H54 (cell line): ENCODE data around the gene RENBP.

Source experiments
- DNase-seq: peaks from one replicate; pipeline ENCODE4 v3.0.0; 2011; ENCODE audit warnings: low spot score, mixed read lengths; ENCODE audit not compliant: insufficient read length
- FAIRE-seq: peaks from 3 replicates; lab custom pipeline; 2011; peaks lifted over from hg19 to GRCh38; lab: Jason Lieb, UNC
- POLR2A ChIP-seq: IDR thresholded peaks from 2 replicates; pipeline ENCODE4 v1.6.1; 2011; ENCODE audit warnings: low read depth, mild to moderate bottlenecking, low read length

RENBP gene

DNA sequence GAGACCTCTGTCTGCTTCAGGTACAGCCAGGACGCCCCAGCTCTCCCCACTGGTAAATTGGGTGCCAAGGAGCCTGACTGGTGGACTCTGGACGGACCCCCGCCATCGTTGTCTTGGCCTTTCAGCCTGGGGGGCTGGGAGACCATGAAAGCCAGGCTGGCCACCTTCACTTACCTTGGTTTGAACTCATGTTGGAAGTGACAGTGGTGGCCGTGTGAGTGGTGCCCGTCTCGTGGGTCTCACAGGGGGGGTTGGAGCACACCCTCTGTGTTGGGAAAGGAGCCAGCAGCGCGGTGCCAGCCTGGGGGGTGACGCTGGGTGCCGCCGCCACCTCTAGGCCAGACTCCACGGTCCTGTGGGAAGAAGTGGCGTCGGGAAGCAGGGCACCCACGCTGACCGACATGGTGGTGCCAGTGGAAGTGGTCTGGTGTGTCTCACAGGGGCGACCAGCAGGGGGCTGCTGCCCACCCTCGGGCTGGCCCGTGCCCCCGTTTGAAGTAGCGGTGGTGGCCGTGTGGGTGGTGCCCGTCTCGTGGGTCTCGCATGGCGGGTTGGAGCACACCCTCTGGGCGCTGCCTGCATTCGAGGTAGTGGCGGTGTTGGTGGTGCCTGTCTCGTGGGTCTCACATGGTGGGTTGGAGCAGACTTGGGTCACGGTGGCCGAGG is 9.6 kb upstream of the RENBP start:
- TF ChIP-seq POLR2A: no peak
- FAIRE-seq (no peak), DNase-seq (no peak)

DNA sequence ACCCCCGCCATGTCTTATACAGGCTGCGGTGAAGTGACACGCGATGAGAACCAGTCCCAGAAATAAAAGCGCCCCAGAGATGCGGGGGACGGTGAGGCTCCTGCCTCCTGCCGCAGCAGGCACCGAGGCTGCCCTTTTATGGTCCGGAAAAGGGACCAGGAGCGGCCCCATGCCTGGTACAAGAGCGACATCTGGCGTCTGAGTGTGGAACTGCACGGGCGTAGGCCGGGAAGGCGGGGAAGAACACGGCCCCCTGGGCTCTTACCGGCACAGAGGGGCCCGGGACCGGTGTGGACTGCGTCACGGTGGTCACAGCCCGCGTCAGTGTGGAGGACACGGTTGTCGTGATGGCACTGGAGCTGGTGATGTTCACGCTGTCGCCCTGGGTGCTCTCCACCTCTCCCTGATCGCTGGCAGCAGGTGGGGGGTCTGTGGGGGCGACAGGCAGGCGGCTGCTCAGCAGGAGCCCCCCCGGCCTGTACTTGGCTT is 8.9 kb upstream of the RENBP start:
- FAIRE-seq: no peak

DNA sequence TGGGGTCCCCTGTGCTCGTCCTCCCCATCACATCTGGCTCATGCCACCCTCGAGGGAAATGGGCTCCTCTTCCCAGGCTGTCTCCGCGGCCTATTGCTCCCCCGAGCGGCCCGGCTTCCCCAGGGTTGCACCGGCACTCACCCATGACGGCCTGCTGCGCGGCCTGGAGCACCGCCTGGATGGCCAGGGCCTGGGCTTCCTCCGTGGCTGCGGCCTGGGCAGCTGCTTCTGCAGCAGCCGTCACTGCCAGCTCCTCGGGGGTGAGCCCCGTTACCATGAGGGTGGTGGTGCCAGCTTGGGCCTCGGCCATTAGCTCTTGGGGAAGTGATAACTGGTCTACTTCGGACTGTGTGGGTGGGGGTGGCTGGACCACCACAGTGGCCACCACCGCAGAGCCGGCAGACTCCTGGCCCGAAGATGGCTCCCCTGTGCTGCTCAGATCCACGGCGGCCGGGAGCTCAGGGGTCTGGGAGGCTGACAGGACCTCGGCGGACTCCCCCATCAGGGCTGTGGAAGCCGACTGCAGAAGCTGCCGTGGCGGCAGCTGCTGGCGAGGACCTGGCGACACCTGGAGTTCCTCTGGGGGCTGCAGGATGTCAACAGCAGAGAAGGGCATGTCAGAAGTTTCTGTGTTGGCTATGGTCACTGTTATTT is 8.1 kb upstream of the RENBP start:
- DNase-seq (no peak), FAIRE-seq (no peak)
- TF ChIP-seq POLR2A: no peak

More for the DNA sequence above, 8.9 kb upstream of the RENBP start:
- TF ChIP-seq POLR2A: no peak
- DNase-seq: peak; percentile 51

DNA sequence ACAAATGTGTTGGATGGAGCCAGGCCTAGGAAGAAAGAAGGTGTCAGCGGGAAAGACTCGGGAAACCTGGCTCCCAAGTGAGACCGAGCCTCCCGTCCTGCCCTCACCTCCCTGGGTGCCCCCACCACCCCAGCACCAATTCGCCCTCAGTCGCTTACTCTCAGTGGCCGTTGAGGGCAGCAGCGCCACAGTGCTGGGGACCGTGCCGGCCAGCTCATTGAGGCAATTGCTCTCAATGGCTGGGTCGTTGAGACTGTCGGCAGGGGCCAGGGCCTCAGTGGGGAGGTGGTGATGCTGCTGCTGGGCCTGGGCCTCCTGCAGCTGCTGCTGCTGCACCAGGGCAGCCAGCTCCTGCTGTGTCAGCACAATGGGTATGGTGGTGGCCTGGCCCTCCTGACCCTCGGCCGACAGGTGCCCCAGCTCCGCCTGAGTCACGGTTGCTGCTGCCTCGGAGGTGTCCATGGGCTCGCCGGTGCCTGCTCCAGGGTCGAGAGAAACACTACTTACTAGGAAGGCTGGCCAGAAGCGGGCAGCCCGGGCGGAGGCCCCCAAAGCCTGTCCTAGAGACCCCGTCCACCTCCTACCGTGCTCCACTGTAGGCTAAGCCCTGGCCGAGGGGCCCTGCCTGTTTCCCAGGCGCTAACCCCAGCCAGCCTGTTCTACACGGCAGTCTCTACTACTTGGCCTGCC is 7.4 kb upstream of the RENBP start:
- no peak for TF ChIP-seq POLR2A
- no peak for FAIRE-seq
- DNase-seq: no peak

DNA sequence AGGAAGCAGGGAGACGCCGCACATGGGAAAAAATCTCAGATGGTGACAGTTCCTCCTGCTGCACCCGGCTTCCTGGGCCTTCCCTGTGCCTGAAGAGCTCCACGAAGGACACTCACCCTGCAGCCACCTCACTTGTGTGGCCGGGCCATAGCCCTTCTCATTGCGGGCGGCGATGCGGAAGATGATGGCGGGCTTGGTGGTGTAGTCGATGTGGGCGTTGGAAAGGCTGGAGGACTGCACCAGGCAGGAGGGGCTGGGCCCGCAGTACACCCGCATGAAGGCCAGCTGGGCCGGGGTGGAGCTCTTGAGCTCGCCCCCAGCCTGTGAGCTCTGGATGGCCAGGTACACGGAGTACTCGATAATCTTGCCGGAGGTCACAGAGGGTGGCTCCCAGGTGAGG is 5.7 kb upstream of the RENBP start:
- FAIRE-seq (no peak), DNase-seq (no peak)
- TF ChIP-seq POLR2A: no peak

DNA sequence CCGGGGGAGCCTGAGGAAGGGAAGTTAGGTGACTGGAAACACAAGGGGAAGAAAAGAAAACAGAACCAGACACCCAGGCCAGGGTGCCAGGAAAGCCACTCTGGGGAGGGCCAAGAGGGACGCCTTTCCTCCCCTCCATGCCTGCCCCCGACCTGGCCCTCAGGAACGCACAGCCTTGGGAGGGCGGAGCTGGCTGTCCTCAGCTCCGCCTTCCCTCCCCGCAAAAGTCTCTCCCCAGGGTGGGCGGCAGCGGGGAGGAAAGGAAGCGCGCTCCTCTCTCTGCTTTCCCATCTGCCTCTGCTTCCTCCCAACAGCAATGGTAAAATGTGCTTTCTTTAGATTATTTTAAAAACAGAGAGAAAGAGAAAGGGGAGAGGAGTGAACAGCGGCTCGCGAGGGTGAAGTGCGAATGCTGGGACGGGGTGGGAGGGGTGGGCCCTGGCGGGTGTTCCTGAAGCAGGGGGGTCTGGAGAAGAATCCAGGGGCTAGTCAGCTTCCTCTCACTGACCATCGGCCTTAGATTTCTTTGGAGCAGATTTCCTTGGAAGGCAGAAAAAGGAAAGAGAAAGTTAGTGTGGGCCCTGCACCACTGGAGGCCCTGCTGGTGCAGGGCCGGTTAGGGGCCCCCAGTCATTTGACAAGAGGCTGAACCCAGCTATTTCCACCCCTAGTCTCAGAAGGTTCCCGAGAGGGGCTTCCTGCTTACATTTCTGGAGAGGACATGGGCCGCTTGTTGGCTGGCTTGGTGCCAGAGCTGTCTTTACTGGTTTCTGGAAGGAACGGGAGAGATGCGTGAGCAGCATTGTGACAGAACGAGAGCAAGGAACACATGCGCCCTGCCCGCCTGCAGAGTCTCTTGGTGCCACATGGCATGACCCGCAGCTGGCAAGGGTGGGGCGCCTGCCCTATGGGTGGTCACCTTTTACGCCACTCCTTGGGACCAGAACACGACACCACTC is 4.7 kb upstream of the RENBP start:
- TF ChIP-seq POLR2A: no peak
- DNase-seq: no peak
- FAIRE-seq: no peak

DNA sequence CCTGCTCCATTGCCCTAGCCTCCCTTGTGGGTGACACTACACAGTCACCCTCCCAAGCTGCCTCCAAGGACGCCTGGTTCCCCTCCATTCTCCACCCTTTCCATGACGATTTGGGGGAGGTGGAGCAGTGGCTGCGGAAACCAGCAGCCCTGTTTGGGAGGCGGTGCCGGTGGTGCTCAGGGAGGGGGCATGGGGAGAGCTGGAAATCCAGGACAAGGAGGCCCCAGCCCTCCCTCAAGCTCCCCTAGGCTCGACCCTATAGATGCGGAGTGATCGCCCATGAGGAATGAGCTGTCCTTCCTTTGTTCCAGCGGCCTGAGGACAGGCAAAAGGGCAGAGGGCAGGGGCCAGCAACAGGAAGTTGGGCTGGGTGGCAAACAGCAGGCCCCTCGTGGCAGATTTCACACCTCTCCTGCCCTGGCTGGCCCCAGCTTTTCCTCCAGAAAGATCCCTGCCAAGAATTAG is 3.6 kb upstream of the RENBP start:
- TF ChIP-seq POLR2A: no peak
- no peak for FAIRE-seq
- DNase-seq: no peak

DNA sequence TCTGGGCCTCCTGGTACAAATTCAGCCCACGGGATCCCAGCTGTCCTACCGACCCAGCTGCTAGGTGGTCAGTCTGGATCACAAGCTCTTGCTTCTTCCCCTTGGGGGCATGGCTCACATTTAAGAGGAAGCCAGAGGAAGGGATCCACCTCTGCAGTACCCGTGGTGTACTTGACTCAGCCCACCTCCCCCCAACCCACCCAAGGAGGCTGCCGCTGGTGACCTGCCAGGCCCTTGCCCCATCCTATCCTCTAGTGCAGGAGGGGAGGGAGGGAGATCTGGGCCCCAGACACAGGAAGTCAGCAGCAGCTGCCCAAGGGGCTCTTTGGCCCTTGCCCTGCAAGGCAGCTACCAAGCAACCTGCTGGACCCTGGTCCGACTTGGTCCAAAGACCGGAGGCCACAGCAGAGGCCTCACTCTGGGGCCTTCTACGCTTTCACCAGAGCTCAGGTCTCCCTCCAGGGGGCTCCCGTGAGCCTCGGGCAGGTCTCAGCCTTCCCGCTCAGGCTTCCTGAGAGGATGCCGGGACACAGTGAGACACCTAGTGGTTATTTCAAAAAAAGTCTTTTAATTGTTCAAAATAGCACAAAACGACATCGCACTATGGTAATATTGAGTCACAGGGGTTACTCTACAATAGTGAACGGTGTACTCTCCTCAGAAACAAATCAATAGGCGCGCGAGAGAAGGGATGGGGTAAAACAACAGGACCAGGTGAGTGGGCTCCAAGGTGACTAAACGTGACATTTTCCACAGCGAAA is 2.7 kb upstream of the RENBP start:
- DNase-seq (peak; percentile 80), FAIRE-seq (peak; percentile 89)
- TF ChIP-seq POLR2A: no peak

DNA sequence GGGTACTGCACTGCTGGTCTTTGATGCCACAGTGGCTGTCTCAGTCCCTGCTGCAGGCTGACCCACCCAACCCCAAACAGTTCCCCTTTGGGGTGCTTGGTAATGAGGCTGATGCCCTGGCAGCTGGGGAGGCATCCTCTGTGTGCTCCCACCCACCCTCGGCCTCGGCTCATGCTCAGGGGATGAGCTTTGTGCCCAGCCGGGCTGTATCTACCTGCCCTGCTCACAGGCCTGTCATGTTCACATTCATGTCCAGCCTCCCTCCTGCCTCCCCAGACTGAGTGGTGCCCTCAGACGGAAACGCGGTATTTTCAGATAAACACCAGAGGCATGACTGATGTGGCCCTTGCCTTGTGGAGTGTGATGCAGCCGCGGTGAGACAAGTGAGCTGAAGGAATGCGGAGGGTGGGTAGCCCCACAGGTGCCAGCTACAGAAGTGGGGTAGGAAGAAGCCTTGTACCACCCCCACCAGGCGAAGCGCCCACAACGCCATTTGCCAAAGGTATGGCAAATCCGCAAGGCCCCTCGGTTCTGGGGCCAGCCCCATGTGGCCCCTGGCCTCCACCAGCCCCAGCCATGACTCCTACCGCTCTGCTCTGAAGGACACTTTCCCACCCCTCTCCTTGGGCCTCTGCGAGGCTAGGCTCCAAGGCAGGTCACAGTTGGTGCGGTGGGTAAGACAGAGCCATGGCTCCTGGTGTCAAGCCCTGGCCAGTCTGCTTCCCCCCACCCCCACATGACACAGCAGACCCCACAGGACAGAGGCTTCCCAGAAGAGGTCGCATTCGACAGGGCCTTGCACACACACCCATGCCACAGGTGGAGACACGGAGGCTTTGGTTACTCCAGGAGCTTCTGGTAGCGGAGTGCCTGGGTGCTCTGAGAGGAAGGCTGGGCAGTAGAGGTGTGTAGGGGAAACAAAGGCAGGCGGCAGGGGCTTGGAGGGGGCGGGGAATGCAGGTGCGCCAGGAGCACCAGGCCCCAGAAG is 1.8 kb upstream of the RENBP start:
- FAIRE-seq (no peak), DNase-seq (no peak)
- TF ChIP-seq POLR2A: no peak

DNA sequence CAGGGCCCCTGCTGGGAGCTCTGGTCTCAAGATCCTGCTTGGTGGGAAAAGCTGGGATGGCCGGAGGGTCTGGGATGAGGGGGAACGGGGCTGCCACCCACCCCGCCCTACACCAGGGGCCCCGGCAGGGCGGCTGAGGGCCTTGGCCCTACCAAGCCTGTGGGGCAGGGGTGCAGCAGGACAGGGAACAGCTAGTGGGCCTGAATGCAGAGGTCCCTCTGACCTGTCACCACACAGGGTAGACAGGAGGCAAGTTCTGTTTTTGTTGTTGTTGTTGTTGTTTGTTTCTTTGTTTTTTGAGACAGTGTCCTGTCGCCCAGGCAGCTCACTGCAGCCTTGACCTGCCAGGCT is 332 bp upstream of the RENBP start:
- DNase-seq (no peak), FAIRE-seq (no peak)
- no peak for TF ChIP-seq POLR2A

DNA sequence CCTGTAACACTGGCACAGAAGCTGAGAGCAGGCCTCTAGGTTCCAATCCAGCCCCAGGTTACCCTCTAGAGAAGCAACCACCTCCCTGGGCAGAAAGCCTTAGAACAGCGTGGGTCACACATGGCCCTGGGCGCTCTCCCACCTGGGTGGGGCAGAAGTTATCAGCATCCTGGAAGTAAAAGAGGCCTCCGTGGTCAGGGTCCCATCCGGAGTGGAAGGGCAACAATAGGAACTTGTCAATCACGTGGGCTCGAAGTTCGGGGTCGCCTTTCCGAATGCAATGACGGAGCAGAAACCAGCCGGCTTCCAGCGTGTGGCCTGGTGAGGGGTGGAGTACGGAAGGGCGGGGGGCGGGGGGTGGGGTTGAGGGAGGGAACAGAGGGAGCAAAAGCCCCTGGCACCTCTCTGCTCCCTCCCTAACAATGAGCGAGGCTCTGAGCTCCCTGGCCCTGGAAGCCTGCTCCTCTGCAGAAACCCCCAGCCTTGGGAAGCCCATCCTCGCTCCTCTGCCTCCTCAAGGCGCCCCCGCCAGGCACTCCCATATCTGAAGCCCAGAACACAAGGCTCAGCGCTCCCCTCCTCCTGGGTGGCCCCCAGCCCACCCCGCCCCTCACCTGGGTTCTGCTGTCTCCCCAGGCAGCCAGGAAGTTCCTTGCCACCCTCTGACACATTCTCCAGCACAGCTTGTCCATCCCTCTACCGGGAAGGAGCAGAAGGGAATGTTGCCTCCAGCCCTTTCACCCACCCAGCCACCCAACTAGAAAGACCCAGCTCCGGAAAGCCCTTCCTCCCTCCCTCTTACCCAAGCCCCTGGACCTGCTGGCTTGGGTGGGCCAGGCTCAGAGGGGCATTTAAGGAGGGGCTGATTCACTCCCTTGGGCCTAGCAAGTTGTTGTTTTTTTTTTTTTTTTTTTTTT is 2.8 kb downstream of the RENBP start:
- DNase-seq (no peak), FAIRE-seq (no peak)
- TF ChIP-seq POLR2A: no peak
